AG10803 (cell line): ENCODE data around the gene NFATC1.

ENCODE experiments used
- DNase-seq: peaks from one replicate; pipeline ENCODE4 v3.0.0; 2010; ENCODE audit warnings: low read depth
- H3K4me3 ChIP-seq: 2 replicates; pipeline ENCODE4 v1.5.1; 2011; ENCODE audit warnings: mild to moderate bottlenecking, low read length, control low read depth
- TF ChIP-seq, protein P1 (sequence below): conservative IDR thresholded peaks from 2 replicates; pipeline ENCODE4 v1.5.1; 2011; ENCODE audit warnings: mild to moderate bottlenecking, low read length, control low read depth, inconsistent platforms

Gene NFATC1

GRCh38 chr18:79379931-79380815 is 15.6 kb upstream of the NFATC1 start:
- no peak for DNase-seq
- TF ChIP-seq, protein P1, sequence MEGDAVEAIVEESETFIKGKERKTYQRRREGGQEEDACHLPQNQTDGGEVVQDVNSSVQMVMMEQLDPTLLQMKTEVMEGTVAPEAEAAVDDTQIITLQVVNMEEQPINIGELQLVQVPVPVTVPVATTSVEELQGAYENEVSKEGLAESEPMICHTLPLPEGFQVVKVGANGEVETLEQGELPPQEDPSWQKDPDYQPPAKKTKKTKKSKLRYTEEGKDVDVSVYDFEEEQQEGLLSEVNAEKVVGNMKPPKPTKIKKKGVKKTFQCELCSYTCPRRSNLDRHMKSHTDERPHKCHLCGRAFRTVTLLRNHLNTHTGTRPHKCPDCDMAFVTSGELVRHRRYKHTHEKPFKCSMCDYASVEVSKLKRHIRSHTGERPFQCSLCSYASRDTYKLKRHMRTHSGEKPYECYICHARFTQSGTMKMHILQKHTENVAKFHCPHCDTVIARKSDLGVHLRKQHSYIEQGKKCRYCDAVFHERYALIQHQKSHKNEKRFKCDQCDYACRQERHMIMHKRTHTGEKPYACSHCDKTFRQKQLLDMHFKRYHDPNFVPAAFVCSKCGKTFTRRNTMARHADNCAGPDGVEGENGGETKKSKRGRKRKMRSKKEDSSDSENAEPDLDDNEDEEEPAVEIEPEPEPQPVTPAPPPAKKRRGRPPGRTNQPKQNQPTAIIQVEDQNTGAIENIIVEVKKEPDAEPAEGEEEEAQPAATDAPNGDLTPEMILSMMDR: no peak
- H3K4me3 ChIP-seq: no peak overlapping the region

DNA sequence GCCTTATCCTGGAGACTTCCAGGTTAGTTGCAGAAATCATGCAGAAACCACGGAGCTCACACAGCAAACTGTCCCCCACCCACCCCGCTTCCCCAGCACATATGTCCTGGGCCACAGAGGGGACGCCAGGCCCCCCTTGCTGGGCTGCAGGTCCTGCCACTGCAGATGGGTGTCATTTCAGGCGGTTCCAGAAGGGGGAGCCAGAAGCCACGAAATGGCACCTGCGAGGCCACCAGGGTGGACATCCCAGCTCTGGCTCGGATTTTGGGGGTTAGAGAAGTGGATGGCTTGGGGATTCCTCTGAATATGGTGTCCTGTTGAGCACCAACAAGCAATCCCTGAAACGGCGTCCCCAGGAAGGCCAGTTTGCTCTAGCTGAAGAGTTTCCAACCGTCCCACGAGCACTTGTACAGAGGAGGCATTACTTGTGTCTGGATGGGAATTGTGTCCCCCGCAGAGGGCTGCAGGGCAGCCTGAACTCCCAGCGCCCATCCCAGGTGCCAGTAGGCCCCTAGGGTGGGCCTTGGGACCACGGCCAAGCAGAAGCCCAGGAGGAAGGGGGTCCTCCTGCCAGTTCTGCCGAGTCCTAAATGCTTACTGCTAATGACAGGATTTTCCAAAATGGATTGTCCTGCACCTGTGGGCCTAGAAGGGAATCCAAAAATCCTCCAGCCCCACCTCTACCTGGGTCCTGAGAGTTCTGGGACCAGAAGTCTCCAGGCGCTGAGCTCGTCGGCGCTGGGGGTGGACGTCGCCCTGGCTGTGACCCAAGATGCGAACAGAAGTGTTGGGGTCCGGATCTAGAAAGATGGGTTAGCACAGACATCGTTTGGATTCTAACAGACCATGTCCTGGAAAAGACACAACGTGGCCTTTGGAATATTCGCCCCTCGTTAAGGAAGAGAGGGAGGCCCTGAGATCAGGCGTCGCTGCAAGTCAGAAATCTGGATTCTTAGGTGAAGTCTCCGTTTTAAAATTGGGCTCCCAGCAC is 14.6 kb upstream of the NFATC1 start:
- H3K4me3 ChIP-seq: no peak overlapping the region
- TF ChIP-seq, protein P1: peak; percentile 89
- DNase-seq: peak; percentile 38

GRCh38 chr18:79381811-79382311 is 13.9 kb upstream of the NFATC1 start:
- TF ChIP-seq, protein P1: no peak
- no peak for DNase-seq
- H3K4me3 ChIP-seq: no peak overlapping the region

GRCh38 chr18:79382681-79383387 is 12.9 kb upstream of the NFATC1 start:
- no peak overlapping the region for H3K4me3 ChIP-seq
- DNase-seq: no peak
- TF ChIP-seq, protein P1: no peak

DNA sequence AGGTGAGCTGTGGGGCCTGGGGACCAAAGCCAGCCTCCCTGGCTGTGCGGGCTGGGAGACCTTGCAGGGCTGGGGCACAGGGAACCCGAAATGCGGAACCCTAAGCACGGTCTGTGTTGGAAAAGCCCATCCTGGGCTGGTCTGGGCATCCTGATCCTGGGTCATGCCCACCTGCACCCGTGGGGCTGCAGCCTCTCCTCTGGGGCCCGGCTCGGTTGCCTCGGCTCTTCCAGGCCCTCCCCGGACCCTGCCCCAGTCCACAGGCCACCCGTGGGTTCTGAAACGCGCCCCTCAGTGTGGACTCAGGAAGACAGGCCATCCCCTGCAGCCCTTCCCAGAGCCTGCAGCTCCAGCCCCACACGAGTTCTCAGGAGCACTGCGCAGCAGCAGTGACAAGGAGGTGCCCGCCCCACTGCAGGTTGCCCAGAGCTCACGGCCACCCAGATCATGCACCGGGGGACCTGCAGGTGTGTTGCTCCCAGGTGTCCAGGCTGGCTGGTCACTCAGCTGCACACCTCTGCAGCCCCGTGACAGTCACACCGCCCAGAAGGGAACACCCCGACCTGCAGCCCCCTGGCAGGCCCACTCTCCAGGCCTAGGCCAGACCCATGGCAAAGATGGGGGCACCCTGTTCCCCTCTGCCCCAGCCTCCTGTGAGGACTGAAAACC is 12.2 kb upstream of the NFATC1 start:
- no peak overlapping the region for H3K4me3 ChIP-seq
- DNase-seq: no peak
- TF ChIP-seq, protein P1: no peak

- TF ChIP-seq, protein P1: no peak
- no peak for DNase-seq
- no peak overlapping the region for H3K4me3 ChIP-seq
These were observed 11.5 kb upstream of the NFATC1 start for GRCh38 chr18:79384151-79384807.
